Activated CD4-positive, alpha-beta memory T cell treated with anti-CD3 and anti-CD28 coated beads for 36 hours (primary cell): ENCODE data around the gene SYT9. TPM values are rescaled to one million over a fixed set of nuclear protein-coding genes. Genes with fewer than 3 reads are reported as not detected.

ENCODE experiments used
- CTCF ChIA-PET: fragments of 350-600 bp; sonication (Branson Sonifier 250); formaldehyde crosslinking; loops from one replicate; lab custom pipeline; 2021; ENCODE audit warnings: antibody characterized with exemption, inconsistent platforms; lab: Charles Lee
- POLR2A ChIA-PET: fragments of 350-600 bp; sonication (Branson Sonifier 250); formaldehyde crosslinking; loops from one replicate; lab custom pipeline; 2021; ENCODE audit warnings: antibody characterized with exemption; lab: Charles Lee
- DNase-seq: peaks from one replicate; pipeline ENCODE4 v3.0.0-alpha.2; 2020
- H3K27ac Mint-ChIP-seq: one replicate; pipeline ENCODE4 v1.8.0; 2021; ENCODE audit warnings: mixed read lengths
- H3K27me3 Mint-ChIP-seq: one replicate; pipeline ENCODE4 v1.8.0; 2021; ENCODE audit warnings: mixed read lengths
- H3K36me3 Mint-ChIP-seq: one replicate; pipeline ENCODE4 v1.8.0; 2021; ENCODE audit warnings: mixed read lengths
- H3K4me1 Mint-ChIP-seq: one replicate; pipeline ENCODE4 v1.8.0; 2021; ENCODE audit warnings: low read depth, mixed read lengths
- H3K4me3 Mint-ChIP-seq: one replicate; pipeline ENCODE4 v1.8.0; 2021; ENCODE audit warnings: mild to moderate bottlenecking, mixed read lengths
- H3K9me3 Mint-ChIP-seq: one replicate; pipeline ENCODE4 v1.8.0; 2021; ENCODE audit warnings: mixed read lengths
- intact Hi-C: fragments of 100-400 bp; cut with micrococcal nuclease; formaldehyde crosslinking; loops from one replicate; pipeline ENCODE4 v1.15.1; 2023
- total RNA-seq, 2 experiments: library from RNA; stranded (reverse); gene quantifications; one replicate each; pipeline ENCODE4 v1.2.3, GENCODE V29; 2021

The SYT9 gene
- total RNA-seq, 2 experiments from 2014 or later: not detected

GRCh38 chr11:7437696-7438095 lies 186.0 kb downstream of the SYT9 start:
- ChIA-PET CTCF (interaction anchor here (1.2 to 1.7 kb wide), 2 partner anchors 21 to 85 kb away, joined by 3 to 5 read pairs; no protein-coding TSS in a partner anchor), POLR2A (no interaction called here)
- no peak overlapping the region for H3K27ac Mint-ChIP-seq
- H3K27me3 Mint-ChIP-seq: no peaks in the 10 kb centered on the region
- intact Hi-C loops: no loop called here
- DNase-seq: no peak
- H3K9me3 Mint-ChIP-seq: no peaks in the 10 kb centered on the region
- H3K4me1 Mint-ChIP-seq: peaks cover 14% of the 10 kb centered on the region
- no peak overlapping the region for H3K4me3 Mint-ChIP-seq
- no peaks in the 10 kb centered on the region for H3K36me3 Mint-ChIP-seq

DNA sequence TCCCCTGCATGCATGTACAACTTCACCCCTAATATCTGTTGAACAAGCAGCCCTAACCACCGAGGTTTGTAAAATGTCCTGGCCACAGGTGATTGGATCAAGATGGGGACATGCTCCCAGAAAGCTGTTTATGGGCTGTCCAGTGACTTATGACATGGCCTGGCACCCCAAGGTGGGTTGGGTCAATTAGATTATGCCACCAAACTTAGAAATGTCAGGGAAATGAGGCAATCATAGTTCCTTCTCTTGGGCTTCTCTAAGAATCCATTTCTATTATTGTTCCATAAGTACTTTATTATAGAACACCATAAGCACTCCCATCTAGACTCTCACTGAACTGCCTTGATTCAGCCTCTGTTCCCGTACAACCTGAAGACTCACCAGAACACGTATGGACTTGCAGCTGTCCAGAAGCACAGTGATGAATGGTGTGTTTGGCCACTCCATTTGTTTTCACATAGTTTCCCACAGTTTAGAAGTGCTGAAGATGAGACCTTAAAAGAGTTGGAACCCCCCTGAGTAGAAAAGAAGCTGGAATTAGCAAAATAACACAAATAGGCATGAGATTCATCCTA lies 188.1 kb downstream of the SYT9 start:
- no peak overlapping the region for H3K27ac Mint-ChIP-seq
- CTCF ChIA-PET: interaction anchor here (3.9 to 5.1 kb wide), 2 partner anchors 86 to 344 kb away, joined by 35 to 41 read pairs; no protein-coding TSS in a partner anchor
- POLR2A ChIA-PET: no interaction called here
- H3K4me1 Mint-ChIP-seq: peaks cover 14% of the 10 kb centered on the region
- no peak overlapping the region for H3K4me3 Mint-ChIP-seq
- H3K9me3 Mint-ChIP-seq: no peaks in the 10 kb centered on the region
- H3K27me3 Mint-ChIP-seq: no peaks in the 10 kb centered on the region
- no peaks in the 10 kb centered on the region for H3K36me3 Mint-ChIP-seq
- no peak for DNase-seq
- intact Hi-C loops: loop anchor here (5.0 kb wide), 1 partner anchor 298 kb away; no protein-coding TSS in a partner anchor

DNA sequence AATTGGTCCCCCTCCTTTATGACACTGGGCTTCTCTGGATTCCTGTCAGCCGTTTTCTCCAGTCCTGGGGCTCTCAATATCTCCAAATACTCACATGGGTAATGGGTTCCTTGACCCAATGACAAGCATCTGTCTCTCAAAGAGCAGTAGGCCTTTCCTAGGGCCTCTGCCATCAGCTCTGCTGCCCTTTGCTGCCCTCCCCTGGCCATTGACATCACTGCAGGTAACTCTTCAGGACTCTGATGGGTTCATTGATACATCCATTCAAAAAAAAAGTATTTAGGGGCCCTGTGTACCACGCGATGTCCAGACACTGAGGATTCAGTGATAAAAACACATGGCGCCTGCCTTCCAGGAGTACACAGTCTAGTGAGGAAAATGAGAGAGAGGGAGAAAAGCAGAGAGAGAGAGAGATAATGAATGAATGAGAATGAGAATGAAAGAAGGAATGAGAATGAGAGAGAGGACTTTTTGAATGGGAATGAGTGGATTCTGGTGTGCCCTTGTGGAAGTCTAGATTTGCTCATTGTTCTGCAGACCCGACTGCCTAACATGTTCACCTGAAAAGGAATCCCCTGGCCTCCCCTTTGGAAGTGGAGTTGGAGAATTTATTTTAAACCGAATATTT lies 191.0 kb downstream of the SYT9 start:
- Mint-ChIP-seq H3K4me1 (no peaks in the 10 kb centered on the region), H3K27ac (no peak overlapping the region), H3K9me3 (no peaks in the 10 kb centered on the region), H3K36me3 (no peaks in the 10 kb centered on the region), H3K4me3 (no peak overlapping the region), H3K27me3 (no peaks in the 10 kb centered on the region)
- CTCF ChIA-PET: interaction anchor here (0.5 to 5.1 kb wide), 28 partner anchors 8 to 631 kb away, joined by 3 to 41 read pairs (median 5); no protein-coding TSS in a partner anchor
- peak; percentile 83 for DNase-seq
- POLR2A ChIA-PET: no interaction called here
- intact Hi-C loops: loop anchor here (1.0 to 5.0 kb wide), 4 partner anchors 89 to 630 kb away; no protein-coding TSS in a partner anchor

DNA sequence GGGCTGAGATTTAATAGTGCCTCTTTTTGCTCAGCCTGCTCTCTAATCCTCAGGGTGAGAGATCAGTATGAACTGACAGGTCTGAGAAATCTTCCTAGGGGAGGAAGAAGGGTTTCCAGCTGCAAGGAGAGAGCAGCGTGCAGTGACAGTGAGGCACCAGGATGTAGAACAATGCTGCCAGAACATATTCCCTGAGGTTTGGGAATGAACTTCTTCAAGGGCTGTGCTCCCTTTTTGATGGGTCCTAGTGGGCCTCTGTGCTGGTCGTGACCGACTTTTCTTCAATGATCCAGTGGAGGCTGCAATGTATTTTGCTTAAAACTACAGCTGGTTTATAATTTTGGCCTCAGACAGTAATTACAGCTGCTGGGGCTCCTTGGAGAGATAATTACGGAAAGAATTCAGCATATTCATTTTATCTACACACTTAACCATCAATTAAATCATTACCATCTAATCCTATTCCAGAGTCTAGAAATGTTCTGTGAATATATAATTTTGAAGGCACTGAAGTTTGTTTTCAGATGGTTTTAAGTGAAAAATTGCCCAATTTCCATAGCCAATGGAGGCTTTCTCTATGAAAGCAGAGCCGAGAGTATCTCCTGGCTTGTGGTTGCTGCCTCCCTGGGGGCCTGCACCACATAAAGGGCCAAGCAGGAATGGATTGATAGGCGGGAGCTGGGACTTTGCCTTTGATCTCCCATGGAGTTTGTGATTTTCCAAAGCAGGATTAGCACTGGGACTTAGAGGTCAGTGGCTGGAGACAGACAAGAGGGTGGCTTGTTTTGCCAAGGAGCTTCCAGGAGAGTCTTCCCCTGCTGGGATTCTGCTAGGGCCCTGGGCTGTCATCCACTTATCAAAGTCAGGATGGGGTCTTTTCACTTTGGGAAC lies 192.6 kb downstream of the SYT9 start:
- ChIA-PET CTCF (interaction anchor here (0.9 to 5.1 kb wide), 6 partner anchors 90 to 348 kb away, joined by 3 to 41 read pairs (median 13); no protein-coding TSS in a partner anchor), POLR2A (no interaction called here)
- Mint-ChIP-seq H3K27ac (no peak overlapping the region), H3K9me3 (no peaks in the 10 kb centered on the region), H3K36me3 (no peaks in the 10 kb centered on the region), H3K4me1 (no peaks in the 10 kb centered on the region), H3K4me3 (no peak overlapping the region), H3K27me3 (no peaks in the 10 kb centered on the region)
- intact Hi-C loops: loop anchor here (5.0 kb wide), 1 partner anchor 302 kb away; no protein-coding TSS in a partner anchor
- no peak for DNase-seq

GRCh38 chr11:7445564-7445963 lies 193.9 kb downstream of the SYT9 start:
- Mint-ChIP-seq H3K36me3 (no peaks in the 10 kb centered on the region), H3K9me3 (no peaks in the 10 kb centered on the region), H3K27ac (no peak overlapping the region), H3K27me3 (no peaks in the 10 kb centered on the region), H3K4me1 (no peaks in the 10 kb centered on the region), H3K4me3 (no peak overlapping the region)
- CTCF ChIA-PET: interaction anchor here (1.0 to 1.9 kb wide), 4 partner anchors 9 to 633 kb away, joined by 3 to 8 read pairs (median 3); no protein-coding TSS in a partner anchor
- DNase-seq: no peak
- intact Hi-C loops: no loop called here
- POLR2A ChIA-PET: no interaction called here

DNA sequence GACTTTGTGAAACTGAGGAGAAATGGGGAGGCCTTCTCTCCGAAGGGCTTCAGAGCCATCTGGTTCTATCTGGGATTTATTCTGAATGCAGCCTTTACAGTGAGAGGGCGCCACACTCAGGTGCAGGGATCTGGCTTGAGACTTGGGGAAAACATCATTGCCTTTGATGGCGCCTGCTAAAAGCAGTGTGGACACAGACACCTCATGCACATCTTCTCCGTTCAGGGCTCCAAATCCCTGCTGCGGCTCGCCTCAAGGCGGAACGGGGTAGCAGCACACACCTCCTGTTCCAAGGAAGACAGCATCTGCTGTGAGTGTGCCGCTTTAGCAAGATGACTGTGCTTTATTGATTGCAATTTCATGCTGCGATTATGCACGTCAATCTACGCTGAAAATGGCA lies 196.5 kb downstream of the SYT9 start:
- DNase-seq: no peak
- no peaks in the 10 kb centered on the region for H3K27me3 Mint-ChIP-seq
- H3K4me1 Mint-ChIP-seq: no peaks in the 10 kb centered on the region
- no peaks in the 10 kb centered on the region for H3K9me3 Mint-ChIP-seq
- ChIA-PET CTCF (no interaction called here), POLR2A (no interaction called here)
- H3K4me3 Mint-ChIP-seq: no peak overlapping the region
- intact Hi-C loops: no loop called here
- H3K36me3 Mint-ChIP-seq: no peaks in the 10 kb centered on the region
- no peak overlapping the region for H3K27ac Mint-ChIP-seq

DNA sequence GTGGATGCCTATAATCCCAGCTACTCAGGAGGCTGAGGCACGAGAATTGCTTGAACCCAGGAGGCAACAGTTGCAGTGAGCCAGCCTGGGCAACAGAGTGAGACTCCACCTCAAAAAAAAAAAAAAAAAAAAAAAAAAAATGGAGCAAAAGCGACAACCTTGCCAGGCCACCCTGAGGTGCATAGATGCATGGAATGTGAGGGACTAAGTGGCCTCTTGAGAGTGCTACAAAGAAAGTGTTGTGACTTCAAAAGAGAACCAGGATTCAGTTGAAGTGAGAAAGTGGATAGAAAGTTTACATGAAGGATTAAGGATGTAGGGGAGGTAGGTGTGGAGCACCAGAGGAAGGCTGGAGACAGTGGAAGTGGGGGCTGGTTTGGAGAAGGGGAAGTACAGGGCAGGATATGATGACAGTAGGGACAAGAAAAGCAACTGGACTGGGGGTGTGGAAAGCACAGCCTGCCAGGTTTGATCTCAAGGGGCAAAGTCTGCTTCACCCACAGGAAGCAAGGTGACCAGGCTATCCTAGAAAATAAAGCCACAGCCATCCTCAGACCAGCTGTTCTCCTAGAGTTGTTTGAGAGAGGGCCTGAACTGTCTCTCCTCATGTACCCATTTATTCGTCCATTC lies 197.6 kb downstream of the SYT9 start:
- intact Hi-C loops: no loop called here
- Mint-ChIP-seq H3K4me3 (no peak overlapping the region), H3K27ac (no peak overlapping the region), H3K27me3 (no peaks in the 10 kb centered on the region), H3K4me1 (no peaks in the 10 kb centered on the region), H3K36me3 (no peaks in the 10 kb centered on the region), H3K9me3 (no peaks in the 10 kb centered on the region)
- no peak for DNase-seq
- ChIA-PET CTCF (no interaction called here), POLR2A (no interaction called here)

DNA sequence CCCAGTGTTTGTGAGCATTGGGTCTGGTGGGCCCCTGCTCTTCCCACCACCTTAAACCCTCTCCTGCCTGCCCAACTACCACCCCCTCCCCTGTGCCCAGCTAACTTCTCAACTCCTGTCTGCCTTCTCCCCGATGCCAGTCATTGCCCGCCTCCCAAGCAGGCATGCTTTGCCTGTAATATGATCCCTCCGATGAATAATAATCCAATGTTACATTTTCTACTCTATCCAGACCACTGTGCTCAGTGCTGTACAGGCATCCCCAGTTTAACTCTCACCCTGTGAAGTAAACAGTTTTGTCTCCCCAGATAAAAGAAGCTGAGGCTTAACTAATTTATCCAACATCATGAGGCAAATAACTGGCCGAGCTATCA lies 198.1 kb downstream of the SYT9 start:
- H3K27me3 Mint-ChIP-seq: no peaks in the 10 kb centered on the region
- no peaks in the 10 kb centered on the region for H3K9me3 Mint-ChIP-seq
- intact Hi-C loops: no loop called here
- H3K27ac Mint-ChIP-seq: no peak overlapping the region
- CTCF ChIA-PET: no interaction called here
- H3K36me3 Mint-ChIP-seq: no peaks in the 10 kb centered on the region
- no peak for DNase-seq
- no peak overlapping the region for H3K4me3 Mint-ChIP-seq
- H3K4me1 Mint-ChIP-seq: no peaks in the 10 kb centered on the region
- POLR2A ChIA-PET: no interaction called here

- no peaks in the 10 kb centered on the region for H3K27me3 Mint-ChIP-seq
- no peaks in the 10 kb centered on the region for H3K4me1 Mint-ChIP-seq
- no peak for DNase-seq
- intact Hi-C loops: no loop called here
- H3K4me3 Mint-ChIP-seq: no peak overlapping the region
- no peak overlapping the region for H3K27ac Mint-ChIP-seq
- ChIA-PET CTCF (interaction anchor here (2.0 kb wide), 1 partner anchor 9 kb away, joined by 10 read pairs; no protein-coding TSS in a partner anchor), POLR2A (no interaction called here)
- H3K36me3 Mint-ChIP-seq: no peaks in the 10 kb centered on the region
- no peaks in the 10 kb centered on the region for H3K9me3 Mint-ChIP-seq
Measured at GRCh38 chr11:7450836-7451235, 199.1 kb downstream of the SYT9 start.

DNA sequence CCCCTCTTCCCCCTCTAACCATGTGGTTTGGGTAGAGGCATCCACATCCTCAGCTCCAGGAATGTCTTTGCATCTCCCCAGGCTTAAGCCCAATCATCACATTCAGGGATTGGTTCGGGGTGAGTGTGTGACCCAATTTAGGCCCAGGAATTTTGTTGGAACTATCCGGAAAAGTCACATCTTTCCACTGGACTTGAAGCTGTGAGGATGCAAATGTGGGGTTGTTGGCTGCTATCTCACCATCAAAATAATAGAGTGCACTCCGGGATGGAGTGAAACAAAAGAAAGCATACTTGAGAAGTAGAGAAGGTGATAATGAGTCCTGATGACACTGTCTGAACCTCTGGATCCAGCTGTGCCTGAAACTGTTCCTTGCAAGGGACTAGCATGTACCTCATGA lies 199.8 kb downstream of the SYT9 start:
- no peak overlapping the region for H3K4me3 Mint-ChIP-seq
- ChIA-PET POLR2A (no interaction called here), CTCF (interaction anchor here (2.0 kb wide), 1 partner anchor 10 kb away, joined by 10 read pairs; no protein-coding TSS in a partner anchor)
- H3K36me3 Mint-ChIP-seq: no peaks in the 10 kb centered on the region
- no peak for DNase-seq
- H3K9me3 Mint-ChIP-seq: no peaks in the 10 kb centered on the region
- no peak overlapping the region for H3K27ac Mint-ChIP-seq
- H3K4me1 Mint-ChIP-seq: no peaks in the 10 kb centered on the region
- H3K27me3 Mint-ChIP-seq: no peaks in the 10 kb centered on the region
- intact Hi-C loops: no loop called here

DNA sequence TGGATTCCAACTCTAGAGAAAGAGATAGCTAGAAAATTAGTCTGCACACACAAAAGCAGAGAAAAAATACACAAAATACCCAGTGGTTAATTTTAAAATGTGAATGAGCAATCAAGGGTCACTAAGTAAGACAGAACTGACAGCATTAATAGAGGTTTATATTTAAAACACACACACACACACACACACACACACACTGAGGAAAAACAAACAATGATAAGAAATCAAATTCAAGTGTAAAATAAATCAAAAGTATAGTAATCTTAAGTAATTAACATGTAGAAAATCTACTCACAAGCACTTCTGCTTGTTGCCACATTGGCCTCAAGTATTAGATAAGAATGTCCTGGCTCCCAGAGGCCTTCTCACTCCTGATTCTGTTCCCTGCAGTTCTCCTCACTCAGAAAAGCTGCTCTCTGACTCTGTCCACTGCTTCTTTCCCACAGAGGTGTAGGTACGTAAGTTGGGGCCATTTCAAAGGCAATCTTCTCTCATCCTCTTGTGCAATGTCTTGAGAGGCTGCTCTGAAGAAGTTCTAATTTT lies 200.3 kb downstream of the SYT9 start:
- no peak for DNase-seq
- Mint-ChIP-seq H3K9me3 (no peaks in the 10 kb centered on the region), H3K27me3 (no peaks in the 10 kb centered on the region), H3K36me3 (no peaks in the 10 kb centered on the region), H3K27ac (no peak overlapping the region), H3K4me3 (no peak overlapping the region), H3K4me1 (no peaks in the 10 kb centered on the region)
- intact Hi-C loops: no loop called here
- ChIA-PET CTCF (interaction anchor here (2.0 kb wide), 1 partner anchor 10 kb away, joined by 10 read pairs; no protein-coding TSS in a partner anchor), POLR2A (no interaction called here)
